DND-41 (cell line): Measurements from ENCODE around the gene ZAP70.
"Not testable (repeated sequence)": the region's sequence is repeated elsewhere in the genome, so short reads cannot be mapped to it uniquely, and the experiment has no call there.

Source experiments
- EZH2 ChIP-seq: IDR thresholded peaks from 3 replicates; pipeline ENCODE4 v1.6.1; 2012; ENCODE audit warnings: borderline replicate concordance, low read depth, mild to moderate bottlenecking, moderate library complexity, low read length, inconsistent platforms; ENCODE audit not compliant: severe bottlenecking
- TF ChIP-seq, protein P1 (sequence below): IDR thresholded peaks from 2 replicates; pipeline ENCODE4 v1.5.1; 2012; ENCODE audit warnings: borderline replicate concordance, low read length, moderate library complexity, mild to moderate bottlenecking; ENCODE audit not compliant: poor library complexity, severe bottlenecking; ENCODE audit errors: extremely low read depth

DNA sequence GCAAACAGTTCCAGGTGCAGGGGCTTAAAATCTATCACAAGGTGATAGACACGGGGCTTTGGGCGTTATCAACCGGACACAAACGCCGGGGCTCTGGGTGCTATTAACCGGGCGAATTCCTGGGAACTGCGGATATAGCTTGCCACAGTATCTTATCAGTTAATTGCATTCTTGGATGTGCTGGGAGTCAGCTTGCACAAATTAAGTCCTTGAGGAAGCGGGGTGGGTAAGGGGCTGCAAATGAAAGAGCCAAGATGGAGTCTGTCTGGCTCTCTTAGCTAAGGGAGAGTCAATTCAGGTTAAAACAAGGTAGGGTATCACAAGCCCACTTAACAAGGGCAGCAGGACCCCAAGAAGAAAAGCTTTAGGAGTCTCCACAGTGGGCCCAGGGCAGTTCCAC is 1.2 kb upstream of the ZAP70 start:
- TF ChIP-seq, protein P1, sequence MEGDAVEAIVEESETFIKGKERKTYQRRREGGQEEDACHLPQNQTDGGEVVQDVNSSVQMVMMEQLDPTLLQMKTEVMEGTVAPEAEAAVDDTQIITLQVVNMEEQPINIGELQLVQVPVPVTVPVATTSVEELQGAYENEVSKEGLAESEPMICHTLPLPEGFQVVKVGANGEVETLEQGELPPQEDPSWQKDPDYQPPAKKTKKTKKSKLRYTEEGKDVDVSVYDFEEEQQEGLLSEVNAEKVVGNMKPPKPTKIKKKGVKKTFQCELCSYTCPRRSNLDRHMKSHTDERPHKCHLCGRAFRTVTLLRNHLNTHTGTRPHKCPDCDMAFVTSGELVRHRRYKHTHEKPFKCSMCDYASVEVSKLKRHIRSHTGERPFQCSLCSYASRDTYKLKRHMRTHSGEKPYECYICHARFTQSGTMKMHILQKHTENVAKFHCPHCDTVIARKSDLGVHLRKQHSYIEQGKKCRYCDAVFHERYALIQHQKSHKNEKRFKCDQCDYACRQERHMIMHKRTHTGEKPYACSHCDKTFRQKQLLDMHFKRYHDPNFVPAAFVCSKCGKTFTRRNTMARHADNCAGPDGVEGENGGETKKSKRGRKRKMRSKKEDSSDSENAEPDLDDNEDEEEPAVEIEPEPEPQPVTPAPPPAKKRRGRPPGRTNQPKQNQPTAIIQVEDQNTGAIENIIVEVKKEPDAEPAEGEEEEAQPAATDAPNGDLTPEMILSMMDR = not testable (repeated sequence)
- not testable (repeated sequence) for TF ChIP-seq EZH2
